Keratinocyte (primary cell): ENCODE data around the gene RALY. TPM values are rescaled to one million over a fixed set of nuclear protein-coding genes. Genes with fewer than 3 reads are reported as not detected.

Source experiments
- DNase-seq: peaks from one replicate; pipeline ENCODE4 v3.0.0-alpha.2; 2011; ENCODE audit warnings: low read depth, missing footprints, low spot score
- FAIRE-seq: peaks from 2 replicates; lab custom pipeline; 2011; peaks lifted over from hg19 to GRCh38; lab: Jason Lieb, UNC
- H2AFZ ChIP-seq: 2 replicates; pipeline ENCODE4 v1.6.0; 2012; ENCODE audit warnings: low read length, control low read depth, inconsistent platforms; ENCODE audit not compliant: control insufficient read depth
- H3K27ac ChIP-seq: 2 replicates; pipeline ENCODE4 v1.5.1; 2011; ENCODE audit warnings: low read length; ENCODE audit not compliant: control insufficient read depth, insufficient read depth
- H3K27me3 ChIP-seq: 3 replicates; pipeline ENCODE4 v1.6.0; 2011; ENCODE audit warnings: low read length; ENCODE audit not compliant: control insufficient read depth, insufficient read depth; ENCODE audit errors: extremely low read depth
- H3K36me3 ChIP-seq, 2 experiments: 2 replicates in 1 of 2; 3 replicates in 1 of 2; pipeline ENCODE4 v1.5.1; 2011; ENCODE audit warnings: low read length in 2 of 2, mild to moderate bottlenecking in 1 of 2; ENCODE audit not compliant: control insufficient read depth in 2 of 2, insufficient read depth in 2 of 2; ENCODE audit errors: extremely low read depth in 1 of 2
- H3K4me1 ChIP-seq: 3 replicates; pipeline ENCODE4 v1.5.1; 2011; ENCODE audit warnings: low read length; ENCODE audit not compliant: control insufficient read depth, insufficient read depth; ENCODE audit errors: extremely low read depth
- H3K4me2 ChIP-seq: 3 replicates; pipeline ENCODE4 v1.6.0; 2011; ENCODE audit warnings: low read depth, low read length; ENCODE audit not compliant: control insufficient read depth, insufficient read depth; ENCODE audit errors: extremely low read depth
- H3K4me3 ChIP-seq, 3 experiments: fragments of 200-600 bp in 1 of 3; sonication (generic) in 1 of 3; 2 replicates in 2 of 3; 3 replicates in 1 of 3; pipeline ENCODE4 v1.5.1; 2011 to 2016; ENCODE audit warnings: low read length in 3 of 3, mild to moderate bottlenecking in 3 of 3, control low read depth in 2 of 3, inconsistent platforms in 1 of 3, low read depth in 1 of 3, mixed read lengths in 1 of 3, mixed run types in 1 of 3, moderate library complexity in 1 of 3; ENCODE audit not compliant: control insufficient read depth in 2 of 3, insufficient read depth in 2 of 3; ENCODE audit errors: extremely low read depth in 1 of 3
- H3K79me2 ChIP-seq: 2 replicates; pipeline ENCODE4 v1.6.0; 2012; ENCODE audit warnings: low read length; ENCODE audit not compliant: control insufficient read depth, insufficient read depth
- H3K9ac ChIP-seq: 3 replicates; pipeline ENCODE4 v1.6.0; 2011; ENCODE audit warnings: low read length; ENCODE audit not compliant: control insufficient read depth, insufficient read depth; ENCODE audit errors: extremely low read depth
- H3K9me1 ChIP-seq: 3 replicates; pipeline ENCODE4 v1.6.0; 2011; ENCODE audit warnings: low read length; ENCODE audit not compliant: control insufficient read depth, insufficient read depth; ENCODE audit errors: extremely low read depth
- H3K9me3 ChIP-seq: 2 replicates; pipeline ENCODE4 v1.5.1; 2012; ENCODE audit warnings: low read depth, low read length; ENCODE audit not compliant: control insufficient read depth
- H4K20me1 ChIP-seq: 3 replicates; pipeline ENCODE4 v1.6.0; 2011; ENCODE audit warnings: low read length; ENCODE audit not compliant: control insufficient read depth, insufficient read depth; ENCODE audit errors: extremely low read depth
- CTCF ChIP-seq, 3 experiments: IDR thresholded peaks in 1 of 3; conservative IDR thresholded peaks in 1 of 3; optimal IDR thresholded peaks in 1 of 3; 2 replicates in 2 of 3; 3 replicates in 1 of 3; pipeline versions ENCODE3 to v1.5.1; 2011; ENCODE audit warnings: low read length in 3 of 3, mild to moderate bottlenecking in 3 of 3, moderate library complexity in 2 of 3, control low read depth in 1 of 3, inconsistent platforms in 1 of 3; ENCODE audit not compliant: insufficient read depth in 2 of 3; ENCODE audit errors: extremely low read depth in 1 of 3
- EZH2 ChIP-seq: IDR thresholded peaks from one replicate; pipeline ENCODE4 v1.6.1; 2012; ENCODE audit warnings: inconsistent platforms, mild to moderate bottlenecking, low read length, moderate library complexity
- dilution Hi-C: fragments of 300-500 bp; cut with MboI; formaldehyde crosslinking; loops from one replicate; pipeline ENCODE4 v1.7.0; 2020; ENCODE audit warnings: low sequenced_read_pairs; ENCODE audit not compliant: extremely low pct_ligation_motif_present
- polyA plus RNA-seq, 5 experiments: library from polyadenylated mRNA; depleted of rRNA in 3 of 5; stranded (reverse) in 3 of 5; stranded (forward) in 1 of 5; unstranded in 1 of 5; fragments of >200 nt; gene quantifications; 1 replicate in 1 of 5; 2 replicates in 3 of 5; 3 replicates in 1 of 5; pipeline versions ENCODE4 v1.2.1 to v1.2.3, GENCODE V29; 2011 to 2012; ENCODE audit warnings: missing spikeins in 2 of 5, low read depth in 1 of 5, low replicate concordance in 1 of 5

Gene RALY
- polyA plus RNA-seq, 1 donor (not counting 4 experiments of a cell fraction or from before 2014, with no cell fraction given) = 118 TPM

- dilution Hi-C loops = no loop called here
- H3K4me2 ChIP-seq = peak overlapping the region; percentile 23
- H3K79me2 ChIP-seq = peaks cover 81% of the 10 kb centered on the region
- no peak overlapping the region for H3K27ac ChIP-seq
- H4K20me1 ChIP-seq = peaks cover 15% of the 10 kb centered on the region
- TF ChIP-seq EZH2 (no peak), CTCF (optimal IDR thresholded peaks at IDR 0.05 in 1 of 3, IDR thresholded peaks at IDR 0.05 in 1 of 3, conservative IDR thresholded peaks at IDR 0.05 in 1 of 3; ENCODE audit: extremely low read depth in 1 of 3, insufficient read depth in 2 of 3, low read length in 3 of 3) (no peak)
- no peak overlapping the region for H3K9ac ChIP-seq
- peaks cover 3% of the 10 kb centered on the region for H3K4me1 ChIP-seq
- no peaks in the 10 kb centered on the region for H3K9me1 ChIP-seq
- H3K36me3 ChIP-seq = peaks cover 6 to 21% of the 10 kb centered on the region in 2 experiments
- H3K4me3 ChIP-seq = no peak overlapping the region
- FAIRE-seq (no peak), DNase-seq (no peak)
- no peaks in the 10 kb centered on the region for H3K27me3 ChIP-seq
- no peak overlapping the region for H2AFZ ChIP-seq
- no peaks in the 10 kb centered on the region for H3K9me3 ChIP-seq
These were observed 43.4 kb downstream of the RALY start for GRCh38 chr20:34037121-34037520.

DNA sequence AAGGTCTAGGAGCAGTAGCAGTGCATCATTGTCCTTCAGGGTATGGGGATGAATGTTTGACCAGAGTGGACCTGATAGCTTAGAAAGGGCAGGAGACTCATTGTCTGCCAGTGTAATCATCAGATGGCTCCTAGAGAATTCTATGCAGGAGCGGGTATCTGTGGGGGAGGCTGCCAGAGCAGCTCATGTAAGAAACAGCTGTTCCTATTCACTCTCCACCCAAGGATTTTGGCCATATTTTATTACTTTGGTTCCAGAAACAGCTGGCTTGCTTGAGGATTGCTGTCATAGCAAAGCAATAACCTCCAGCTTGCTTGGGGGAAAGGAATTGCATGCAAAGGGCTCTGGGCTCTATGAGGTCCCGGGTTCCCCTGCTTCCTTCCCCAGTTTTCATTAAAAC is 44.1 kb downstream of the RALY start:
- dilution Hi-C loops = no loop called here
- no peak overlapping the region for H2AFZ ChIP-seq
- DNase-seq = no peak
- no peaks in the 10 kb centered on the region for H3K9me3 ChIP-seq
- H3K36me3 ChIP-seq = peaks cover 6 to 15% of the 10 kb centered on the region in 2 experiments
- H3K4me2 ChIP-seq = no peak overlapping the region
- H4K20me1 ChIP-seq = peaks cover 15% of the 10 kb centered on the region
- no peak for TF ChIP-seq EZH2
- TF ChIP-seq CTCF (optimal IDR thresholded peaks at IDR 0.05 in 1 of 3, IDR thresholded peaks at IDR 0.05 in 1 of 3, conservative IDR thresholded peaks at IDR 0.05 in 1 of 3; ENCODE audit: extremely low read depth in 1 of 3, insufficient read depth in 2 of 3, low read length in 3 of 3) = no peak
- peaks cover 86% of the 10 kb centered on the region for H3K79me2 ChIP-seq
- H3K9ac ChIP-seq = no peak overlapping the region
- H3K27ac ChIP-seq = no peak overlapping the region
- no peak overlapping the region for H3K4me3 ChIP-seq
- peaks cover 3% of the 10 kb centered on the region for H3K4me1 ChIP-seq
- no peaks in the 10 kb centered on the region for H3K9me1 ChIP-seq
- no peak for FAIRE-seq
- no peaks in the 10 kb centered on the region for H3K27me3 ChIP-seq
